ENCODE measurements around the gene MAPKBP1. TPM values are rescaled to one million over a fixed set of nuclear protein-coding genes. Genes with fewer than 3 reads are reported as not detected.

MAPKBP1 gene
- total RNA-seq, 1 experiment from 2014 or later = 13.7 TPM

- no peak overlapping the region for H3K56ac ChIP-seq (ENCODE audit: insufficient read length, low read depth, low read length)
- H3K9me3 ChIP-seq (ENCODE audit: control insufficient read depth, low read depth, low read length) = no peaks in the 10 kb centered on the region
- no peak overlapping the region for H2BK120ac ChIP-seq (ENCODE audit: low read depth, low read length, poor library complexity, severe bottlenecking)
- no peak overlapping the region for H2AK5ac ChIP-seq (ENCODE audit: insufficient read length, low read length)
- H2BK20ac ChIP-seq (ENCODE audit: low read depth, low read length, poor library complexity, severe bottlenecking) = no peak overlapping the region
- H4K20me1 ChIP-seq (ENCODE audit: control insufficient read depth, insufficient read depth, insufficient read length) = no peaks in the 10 kb centered on the region
- no CpG with 5 or more reads among the region's 11 CpGs for WGBS (ENCODE audit: extremely low coverage, insufficient read length, low lambda C conversion rate)
- no peak overlapping the region for H2BK12ac ChIP-seq (ENCODE audit: insufficient read length, low read depth, low read length)
- H3K9ac ChIP-seq (ENCODE audit: extremely low read depth, insufficient read length, low read length) = no peak overlapping the region
- H3K4me1 ChIP-seq (ENCODE audit: insufficient read depth, low read length) = no peaks in the 10 kb centered on the region
- H3K27ac ChIP-seq (ENCODE audit: insufficient read length, low read depth, low read length) = no peak overlapping the region
- Mint-ChIP-seq H3K9me3 (no peaks in the 10 kb centered on the region), H3K27ac (no peak overlapping the region), H3K4me3 (no peak overlapping the region), H3K4me1 (peaks cover 6 to 14% of the 10 kb centered on the region in 2 experiments), H3K27me3 (ENCODE audit: low read depth) (no peaks in the 10 kb centered on the region), H3K36me3 (ENCODE audit: insufficient read depth in 1 of 3, low read depth in 3 of 3) (peaks cover 0 to 8% (median 4%) of the 10 kb centered on the region in 3 experiments; a peak in 5 of 7 replicates)
- H2BK15ac ChIP-seq (ENCODE audit: low read depth, low read length) = no peak overlapping the region
- peaks cover 10% of the 10 kb centered on the region for H3K23me2 ChIP-seq (ENCODE audit: insufficient read length, low read depth, low read length, poor library complexity, severe bottlenecking)
- no peak overlapping the region for H2AFZ ChIP-seq (ENCODE audit: low read length)
- no peak for TF ChIP-seq CTCF (conservative IDR thresholded peaks at IDR 0.05)
- H2BK5ac ChIP-seq (ENCODE audit: insufficient read length, low read length) = no peak overlapping the region
- H3K27me3 ChIP-seq (ENCODE audit: insufficient read depth, low read length) = no peaks in the 10 kb centered on the region
- H4K5ac ChIP-seq (ENCODE audit: insufficient read length, low read depth, low read length) = no peak overlapping the region
- no peak overlapping the region for H3K18ac ChIP-seq (ENCODE audit: insufficient read length, low read depth, low read length)
- H3K14ac ChIP-seq (ENCODE audit: insufficient read depth, low read length) = no peak overlapping the region
- no peaks in the 10 kb centered on the region for H3K79me2 ChIP-seq (ENCODE audit: insufficient read depth, low read length)
- H4K8ac ChIP-seq (replicated peaks; ENCODE audit: insufficient read length, low read depth, low read length) = no peak overlapping the region
- no peak overlapping the region for H3K4me2 ChIP-seq (ENCODE audit: insufficient read depth, insufficient read length, low read length)
- no peaks in the 10 kb centered on the region for H3K79me1 ChIP-seq (ENCODE audit: insufficient read depth, low read depth, low read length, poor library complexity, severe bottlenecking)
- H3K23ac ChIP-seq (ENCODE audit: insufficient read length, low read depth, low read length) = no peak overlapping the region
- H4K91ac ChIP-seq (ENCODE audit: insufficient read length, low read depth, low read length) = no peak overlapping the region
- DNase-seq = no peak
- no peak overlapping the region for H3T11ph ChIP-seq (ENCODE audit: low read length)
- H3K4ac ChIP-seq (ENCODE audit: low read depth, low read length) = no peak overlapping the region
These were observed 49.2 kb downstream of the MAPKBP1 start for GRCh38 chr15:41823502-41823901.
